ENCODE measurements around the gene FOXA2.
"Not testable (repeated sequence)": the region's sequence is repeated elsewhere in the genome, so short reads cannot be mapped to it uniquely, and the experiment has no call there.

DNA sequence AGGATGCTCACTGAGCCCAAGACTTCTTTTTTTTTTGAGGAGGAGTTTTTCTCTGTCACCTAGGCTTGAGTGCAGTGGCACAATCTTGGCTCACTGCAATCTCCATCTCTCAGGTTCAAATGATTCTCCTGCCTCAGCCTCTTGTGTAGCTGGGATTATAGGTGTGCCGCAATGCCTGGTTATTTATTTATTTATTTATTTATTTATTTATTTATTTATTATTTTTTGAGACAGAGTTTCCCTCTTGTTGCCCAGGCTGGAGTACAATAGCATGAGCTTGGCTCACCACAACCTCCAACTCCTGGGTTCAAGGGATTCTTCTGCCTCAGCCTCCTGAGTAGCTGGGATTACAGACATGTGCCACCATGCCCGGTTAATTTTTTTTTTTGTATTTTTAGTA is 14.9 kb upstream of the FOXA2 start:
- not testable (repeated sequence) for TF ChIP-seq POLR2AphosphoS5, EP300 (IDR thresholded peaks at IDR 0.05)
- TF ChIP-seq, protein P1, sequence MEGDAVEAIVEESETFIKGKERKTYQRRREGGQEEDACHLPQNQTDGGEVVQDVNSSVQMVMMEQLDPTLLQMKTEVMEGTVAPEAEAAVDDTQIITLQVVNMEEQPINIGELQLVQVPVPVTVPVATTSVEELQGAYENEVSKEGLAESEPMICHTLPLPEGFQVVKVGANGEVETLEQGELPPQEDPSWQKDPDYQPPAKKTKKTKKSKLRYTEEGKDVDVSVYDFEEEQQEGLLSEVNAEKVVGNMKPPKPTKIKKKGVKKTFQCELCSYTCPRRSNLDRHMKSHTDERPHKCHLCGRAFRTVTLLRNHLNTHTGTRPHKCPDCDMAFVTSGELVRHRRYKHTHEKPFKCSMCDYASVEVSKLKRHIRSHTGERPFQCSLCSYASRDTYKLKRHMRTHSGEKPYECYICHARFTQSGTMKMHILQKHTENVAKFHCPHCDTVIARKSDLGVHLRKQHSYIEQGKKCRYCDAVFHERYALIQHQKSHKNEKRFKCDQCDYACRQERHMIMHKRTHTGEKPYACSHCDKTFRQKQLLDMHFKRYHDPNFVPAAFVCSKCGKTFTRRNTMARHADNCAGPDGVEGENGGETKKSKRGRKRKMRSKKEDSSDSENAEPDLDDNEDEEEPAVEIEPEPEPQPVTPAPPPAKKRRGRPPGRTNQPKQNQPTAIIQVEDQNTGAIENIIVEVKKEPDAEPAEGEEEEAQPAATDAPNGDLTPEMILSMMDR (IDR thresholded peaks at IDR 0.05) = not testable (repeated sequence)
